Measurements from ENCODE around the gene COG8. TPM values are rescaled to one million over a fixed set of nuclear protein-coding genes. Genes with fewer than 3 reads are reported as not detected.

The COG8 gene
- total and polyA plus RNA-seq, 9 of the 15 experiments (the other 6 are each of a cell fraction or from before 2014, with no cell fraction given) = 3.7 to 42.6 (median 30.1) TPM

DNA sequence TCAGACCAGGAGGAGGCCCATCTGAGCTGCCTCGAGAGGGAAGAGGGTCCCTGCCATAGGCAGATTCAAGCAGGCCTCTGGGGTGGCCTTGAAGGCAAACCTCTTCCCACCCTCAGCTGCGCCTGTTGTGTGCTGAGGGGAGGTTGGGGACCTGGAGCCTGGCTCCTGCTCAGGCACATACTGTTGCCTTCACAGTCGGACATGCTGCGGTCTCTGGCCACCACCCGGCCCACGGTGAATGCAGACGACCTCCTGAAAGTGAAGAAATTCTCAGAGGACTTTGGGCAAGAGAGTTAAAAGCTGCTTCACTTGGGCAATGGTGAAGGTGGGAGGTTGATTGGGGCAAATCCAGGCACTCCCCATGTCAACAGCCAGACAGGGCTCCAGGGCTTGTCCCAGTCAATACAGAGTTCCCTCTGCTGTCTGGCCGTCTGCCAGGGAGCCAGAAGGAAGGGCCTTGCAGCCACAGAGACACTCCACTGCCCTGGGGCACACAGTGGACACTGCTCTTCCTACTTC is 15.3 kb downstream of the COG8 start (continued):
- TF ChIP-seq, protein P1, sequence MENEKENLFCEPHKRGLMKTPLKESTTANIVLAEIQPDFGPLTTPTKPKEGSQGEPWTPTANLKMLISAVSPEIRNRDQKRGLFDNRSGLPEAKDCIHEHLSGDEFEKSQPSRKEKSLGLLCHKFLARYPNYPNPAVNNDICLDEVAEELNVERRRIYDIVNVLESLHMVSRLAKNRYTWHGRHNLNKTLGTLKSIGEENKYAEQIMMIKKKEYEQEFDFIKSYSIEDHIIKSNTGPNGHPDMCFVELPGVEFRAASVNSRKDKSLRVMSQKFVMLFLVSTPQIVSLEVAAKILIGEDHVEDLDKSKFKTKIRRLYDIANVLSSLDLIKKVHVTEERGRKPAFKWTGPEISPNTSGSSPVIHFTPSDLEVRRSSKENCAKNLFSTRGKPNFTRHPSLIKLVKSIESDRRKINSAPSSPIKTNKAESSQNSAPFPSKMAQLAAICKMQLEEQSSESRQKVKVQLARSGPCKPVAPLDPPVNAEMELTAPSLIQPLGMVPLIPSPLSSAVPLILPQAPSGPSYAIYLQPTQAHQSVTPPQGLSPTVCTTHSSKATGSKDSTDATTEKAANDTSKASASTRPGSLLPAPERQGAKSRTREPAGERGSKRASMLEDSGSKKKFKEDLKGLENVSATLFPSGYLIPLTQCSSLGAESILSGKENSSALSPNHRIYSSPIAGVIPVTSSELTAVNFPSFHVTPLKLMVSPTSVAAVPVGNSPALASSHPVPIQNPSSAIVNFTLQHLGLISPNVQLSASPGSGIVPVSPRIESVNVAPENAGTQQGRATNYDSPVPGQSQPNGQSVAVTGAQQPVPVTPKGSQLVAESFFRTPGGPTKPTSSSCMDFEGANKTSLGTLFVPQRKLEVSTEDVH (IDR thresholded peaks at IDR 0.05; ENCODE audit: low read depth, partially characterized antibody) = no peak

DNA sequence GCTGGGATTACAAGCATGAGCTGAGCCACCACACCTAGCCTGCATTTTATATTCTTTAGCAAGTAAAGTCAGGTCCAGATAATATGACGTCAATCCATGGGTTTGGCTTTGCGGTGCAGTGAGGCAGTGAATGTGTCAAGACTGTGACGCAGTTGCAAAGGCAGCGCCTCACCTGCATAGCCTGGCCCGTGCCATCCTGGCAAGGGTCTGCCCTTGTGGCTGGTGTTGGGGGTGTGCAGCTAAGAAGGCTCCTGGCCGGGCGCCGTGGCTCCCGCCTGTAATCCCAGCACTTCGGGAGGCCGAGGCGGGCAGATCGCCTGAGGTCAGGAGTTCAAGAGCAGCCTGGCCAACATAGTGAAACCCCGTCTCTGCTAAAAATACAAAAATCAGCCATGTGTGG is 15.9 kb downstream of the COG8 start:
- Histone ChIP-seq H4K20me1 (replicated peaks; ENCODE audit: control insufficient read depth, insufficient read depth, low read length) (peaks cover 31% of the 10 kb centered on the region; the same call in 1 of the 2 replicates), H3K36me3 (ENCODE audit: control insufficient read depth, insufficient read depth, low read length) (peaks cover 96% of the 10 kb centered on the region), H3K9me3 (replicated peaks; ENCODE audit: control insufficient read depth, insufficient read depth, low read depth, low read length) (no peaks in the 10 kb centered on the region), H3K27me3 (ENCODE audit: control insufficient read depth in 2 of 2, insufficient read depth in 2 of 2, low read length in 2 of 2) (no peaks in the 10 kb centered on the region), H3K4me1 (replicated peaks in 1 of 2; ENCODE audit: control insufficient read depth in 2 of 2, insufficient read depth in 2 of 2, low read length in 2 of 2) (peaks cover 14 to 48% of the 10 kb centered on the region in 2 experiments; a peak in 4 of 5 replicates), H3K9me1 (ENCODE audit: control insufficient read depth, insufficient read depth, low read length) (no peaks in the 10 kb centered on the region), H3K79me2 (ENCODE audit: control insufficient read depth, insufficient read depth, low read length) (peaks cover 69% of the 10 kb centered on the region), H3K4me3 (no peak overlapping the region), H2AFZ (ENCODE audit: low read depth, low read length) (no peak overlapping the region), H3K9ac (ENCODE audit: insufficient read depth in 1 of 2, low read depth in 2 of 2, low read length in 2 of 2) (no peak overlapping the region; a peak in 1 of 4 replicates), H3K27ac (ENCODE audit: extremely low read depth, low read depth, low read length) (no peak overlapping the region), H3K4me2 (ENCODE audit: insufficient read depth, low read length) (no peak overlapping the region)
- POLR2A ChIA-PET = interaction anchor here (0.6 to 2.4 kb wide), 4 partner anchors 10 to 822 kb away, joined by 3 to 7 read pairs (median 4); no protein-coding TSS in a partner anchor
- 95% methylated on average over 12 of the region's 14 CpGs for WGBS (ENCODE audit: insufficient coverage, low coverage, missing lambda C conversion rate)
- CTCF ChIA-PET (ENCODE audit: low intra/inter-chr PET ratio) = no interaction called here
- BruUV-seq (replicated peaks) = no TSS peak
- intact Hi-C loops (cut with micrococcal nuclease) (no loop called here), in situ Hi-C loops (cut with MboI) (no loop called here)
- ATAC-seq (no peak), FAIRE-seq (no peak), DNase-seq (ENCODE audit: extremely low read depth in 1 of 4, low spot score in 3 of 4) (no peak)
- no peak for TF ChIP-seq XRCC3 (IDR thresholded peaks at IDR 0.05)
- no peak for TF ChIP-seq ARHGAP35 (IDR thresholded peaks at IDR 0.05; ENCODE audit: partially characterized antibody)
- TF ChIP-seq ZNF717 (CRISPR knock-in tag; IDR thresholded peaks at IDR 0.05) = no peak
- no peak for TF ChIP-seq PTTG1 (tag; IDR thresholded peaks at IDR 0.05; ENCODE audit: low read depth)
- TF ChIP-seq RBFOX2 (IDR thresholded peaks at IDR 0.05; ENCODE audit: low read depth, low read length) = peak; percentile 39
- no peak for TF ChIP-seq RNF2 (IDR thresholded peaks at IDR 0.05)

All from K562 (cell line).